Hindlimb muscle (tissue), 1 donor: ENCODE results near the gene TAGLN3. TPM values are rescaled to one million over a fixed set of nuclear protein-coding genes. Genes with fewer than 3 reads are reported as not detected.
"Not testable (repeated sequence)": the region's sequence is repeated elsewhere in the genome, so short reads cannot be mapped to it uniquely, and the experiment has no call there.

Experiments used
- DNase-seq: peaks from one replicate; pipeline ENCODE4 v3.0.0-alpha.2; 2013
- polyA plus RNA-seq: library from polyadenylated mRNA; unstranded; fragments of 120-200 nt; gene quantifications from one replicate; pipeline ENCODE4 v1.2.1, GENCODE V29; 2013; ENCODE audit not compliant: insufficient read length

TAGLN3 gene
- polyA plus RNA-seq, 1 donor = 3.7 TPM

DNA sequence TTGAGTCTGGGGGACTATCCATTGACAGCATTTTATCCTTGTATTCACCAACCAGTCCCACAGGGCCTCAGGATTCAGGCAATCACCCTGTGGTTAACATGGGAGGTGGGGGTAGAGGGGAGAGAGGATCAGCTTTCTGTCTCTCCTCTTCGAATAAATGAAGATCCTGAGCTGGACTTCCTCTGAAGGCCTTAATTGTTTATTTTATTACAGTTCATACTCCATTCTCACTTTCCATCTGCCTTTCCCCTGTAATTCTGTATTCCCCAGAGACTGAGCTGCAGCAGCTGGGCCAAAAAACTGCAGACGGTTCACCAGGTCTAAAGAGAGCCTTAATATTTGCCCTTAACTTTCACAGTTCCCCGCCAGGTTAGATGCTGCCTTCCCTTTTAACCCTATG lies 11.9 kb downstream of the TAGLN3 start:
- no peak for DNase-seq

DNA sequence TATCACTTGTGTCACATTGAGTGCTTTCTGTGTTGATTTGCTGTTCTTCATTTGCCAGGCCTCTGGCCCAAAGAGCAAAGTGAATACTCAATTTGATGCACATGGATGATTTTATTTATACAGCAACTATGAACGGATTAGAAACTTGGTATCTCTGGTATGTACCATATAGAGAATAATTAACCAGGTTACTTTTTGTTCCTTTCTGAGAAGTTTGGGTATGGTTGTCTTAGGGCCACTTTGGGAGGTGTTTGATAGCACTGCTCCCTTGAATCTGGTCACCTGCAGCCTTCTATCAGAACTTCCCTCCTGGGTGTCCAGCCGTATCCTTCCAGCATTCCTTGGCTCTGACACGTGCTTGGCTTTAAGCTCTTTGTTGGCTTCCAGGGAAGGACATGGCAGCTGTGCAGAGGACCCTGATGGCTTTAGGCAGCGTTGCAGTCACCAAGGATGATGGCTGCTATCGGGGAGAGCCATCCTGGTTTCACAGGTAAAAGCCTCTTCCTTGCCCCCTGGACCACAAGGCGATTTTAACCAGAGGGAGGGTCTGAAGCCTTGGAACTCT lies 12.7 kb downstream of the TAGLN3 start:
- DNase-seq = no peak

DNA sequence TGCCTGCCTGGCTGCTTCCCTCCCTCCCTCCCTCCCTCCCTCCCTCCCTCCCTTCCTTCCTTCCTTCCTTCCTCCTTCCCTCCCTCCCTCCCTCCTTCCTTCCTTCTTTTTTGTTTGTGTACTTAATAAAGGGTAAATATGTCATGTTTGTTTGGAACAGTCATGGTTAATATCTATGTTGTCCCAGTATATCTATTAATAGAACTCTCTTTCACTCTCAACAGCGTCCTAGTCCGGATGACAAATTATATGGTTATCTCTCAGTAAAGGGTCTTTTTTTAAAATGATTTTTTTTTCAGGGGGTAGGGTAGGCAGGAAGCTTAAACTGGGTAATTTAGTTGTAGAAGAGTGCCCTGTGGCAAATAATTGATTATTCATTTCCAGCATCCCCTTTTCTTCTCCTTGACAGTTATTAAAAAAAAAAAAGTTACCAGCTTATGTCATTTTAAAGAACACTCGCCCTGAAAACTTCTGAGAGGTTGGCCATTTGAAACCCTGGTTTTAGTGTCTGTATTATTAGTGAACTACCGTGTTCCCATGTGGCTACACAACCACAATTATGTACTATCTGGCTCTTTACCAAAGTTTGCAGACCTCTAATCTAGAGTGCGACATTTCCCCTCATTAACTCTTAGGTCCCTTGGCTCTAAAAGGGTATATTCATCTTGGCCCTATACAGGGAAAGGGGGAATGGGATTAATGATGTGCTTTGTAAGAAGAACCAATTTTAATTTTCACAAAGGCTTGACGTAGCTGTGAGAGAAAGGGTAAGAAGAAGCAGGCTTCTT lies 13.7 kb downstream of the TAGLN3 start:
- no peak for DNase-seq

DNA sequence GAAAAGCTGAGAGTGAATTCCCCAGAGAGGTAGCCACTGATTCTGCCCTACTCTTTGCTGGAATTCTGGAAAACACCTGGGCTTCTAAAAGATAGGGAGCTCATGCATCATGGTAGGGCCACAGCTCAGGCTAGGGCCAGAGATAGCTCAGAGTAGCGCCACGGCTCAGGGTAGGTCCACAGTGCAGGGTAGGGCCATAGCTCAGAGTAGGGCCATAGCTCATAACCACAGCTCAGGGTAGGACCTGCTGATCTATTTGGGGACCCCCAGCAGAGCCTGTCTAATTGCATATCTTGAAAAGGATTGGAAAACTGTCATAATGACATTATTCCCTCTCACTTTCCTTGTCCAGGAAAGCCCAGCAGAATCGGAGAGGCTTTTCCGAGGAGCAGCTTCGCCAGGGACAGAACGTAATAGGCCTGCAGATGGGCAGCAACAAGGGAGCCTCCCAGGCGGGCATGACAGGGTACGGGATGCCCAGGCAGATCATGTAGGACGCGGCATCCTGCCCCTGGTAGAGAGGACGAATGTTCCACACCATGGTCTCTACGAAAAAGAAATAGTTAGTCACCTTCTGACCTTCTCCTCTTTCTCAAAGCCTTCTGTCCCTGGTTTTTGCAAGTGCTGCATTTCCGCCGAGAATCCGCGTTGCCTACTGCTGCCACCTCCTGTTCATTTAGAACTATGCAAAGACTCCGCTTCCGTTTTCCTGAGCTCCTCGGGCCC lies 14.5 kb downstream of the TAGLN3 start:
- DNase-seq = peak; percentile 59

DNA sequence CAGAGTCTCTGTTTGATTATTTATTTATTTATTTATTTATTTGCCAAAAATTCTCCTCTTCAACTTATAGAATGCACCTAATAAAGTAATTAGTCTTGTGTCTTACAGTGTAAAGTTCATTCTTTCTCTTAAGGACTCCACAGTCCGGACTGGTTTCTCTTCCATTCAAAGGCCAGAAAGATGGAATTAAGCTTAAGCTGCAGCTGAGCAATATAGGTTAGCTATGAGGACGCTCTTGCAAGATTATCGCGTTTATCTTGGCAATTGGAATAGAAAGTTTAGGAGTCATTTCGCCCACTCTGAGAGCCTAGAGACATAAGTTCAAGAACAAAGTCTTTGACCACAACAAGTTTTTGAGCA lies 15.0 kb downstream of the TAGLN3 start:
- no peak for DNase-seq

DNA sequence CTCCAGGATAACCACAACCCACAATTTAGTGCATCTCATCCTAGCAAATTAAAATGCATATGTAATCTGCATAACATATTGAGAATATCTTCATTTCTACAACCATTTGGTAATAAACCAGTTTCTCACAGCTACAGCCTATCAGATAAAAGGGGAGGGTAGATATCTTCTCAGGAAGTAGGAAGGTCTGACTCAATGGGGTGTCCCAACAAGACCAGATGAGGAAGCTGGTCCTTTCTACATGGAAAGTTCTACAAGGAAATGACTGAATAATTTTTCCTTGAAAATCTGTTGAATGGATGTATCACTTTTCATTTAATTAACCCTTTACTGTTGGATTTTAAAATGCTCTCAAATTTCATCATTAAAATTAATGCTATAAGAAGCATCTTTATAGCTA lies 18.4 kb downstream of the TAGLN3 start:
- DNase-seq = no peak

DNA sequence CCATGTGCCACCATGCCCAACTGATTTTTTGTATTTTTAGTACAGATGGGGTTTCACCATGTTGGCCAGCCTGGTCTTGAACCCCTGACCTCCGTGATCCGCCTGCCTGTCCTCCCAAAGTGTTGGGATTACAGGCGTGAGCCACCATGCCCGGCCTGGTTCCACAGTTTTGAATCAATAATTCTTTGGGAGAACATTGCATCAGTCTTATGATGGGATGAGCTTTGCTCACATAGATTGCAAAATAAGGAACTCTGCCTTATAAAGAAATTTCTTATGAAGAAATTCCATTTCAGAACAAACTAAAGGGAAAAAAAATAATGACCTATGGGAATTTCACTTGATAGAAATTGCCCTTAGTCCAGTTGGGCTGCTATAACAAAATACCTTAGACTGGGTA lies 20.0 kb downstream of the TAGLN3 start:
- no peak for DNase-seq

DNA sequence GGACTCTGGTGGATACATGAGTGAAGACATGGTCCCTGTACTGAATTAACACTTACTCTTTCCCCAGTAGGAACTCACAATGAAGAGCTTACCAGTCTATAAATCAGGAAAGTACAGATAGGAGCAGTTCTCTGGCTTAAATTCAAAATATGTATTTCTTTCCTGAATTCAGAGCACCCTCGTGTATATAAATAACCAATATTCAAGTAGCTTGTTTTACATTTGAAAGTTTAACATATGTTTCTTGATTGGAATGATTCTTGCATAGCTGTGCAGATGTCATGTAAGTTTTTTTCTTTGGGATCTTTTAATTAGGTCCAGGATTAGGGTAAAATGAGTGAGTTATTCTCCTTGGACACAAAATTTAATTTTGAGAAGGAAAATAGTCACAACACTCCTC lies 21.0 kb downstream of the TAGLN3 start:
- DNase-seq = no peak

DNA sequence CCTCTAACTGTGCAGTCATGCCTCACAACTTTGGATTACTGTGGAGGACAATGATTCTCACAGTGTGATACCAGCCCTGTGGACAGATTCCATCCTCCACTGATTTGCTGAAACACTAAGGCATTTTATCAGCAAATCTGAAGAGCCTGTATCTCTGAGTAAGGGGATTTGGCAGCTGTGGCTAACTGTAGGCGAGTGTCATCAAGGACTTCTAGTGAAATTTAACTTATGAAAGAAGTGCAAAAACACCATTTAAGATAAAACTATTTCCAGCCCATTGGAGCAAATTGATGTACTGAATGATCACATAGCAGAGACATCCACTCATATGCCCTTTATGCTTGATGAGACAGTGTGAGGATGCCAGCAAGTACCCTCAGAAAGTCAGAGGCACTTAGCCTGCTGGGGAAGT lies 22.0 kb downstream of the TAGLN3 start:
- no peak for DNase-seq

DNA sequence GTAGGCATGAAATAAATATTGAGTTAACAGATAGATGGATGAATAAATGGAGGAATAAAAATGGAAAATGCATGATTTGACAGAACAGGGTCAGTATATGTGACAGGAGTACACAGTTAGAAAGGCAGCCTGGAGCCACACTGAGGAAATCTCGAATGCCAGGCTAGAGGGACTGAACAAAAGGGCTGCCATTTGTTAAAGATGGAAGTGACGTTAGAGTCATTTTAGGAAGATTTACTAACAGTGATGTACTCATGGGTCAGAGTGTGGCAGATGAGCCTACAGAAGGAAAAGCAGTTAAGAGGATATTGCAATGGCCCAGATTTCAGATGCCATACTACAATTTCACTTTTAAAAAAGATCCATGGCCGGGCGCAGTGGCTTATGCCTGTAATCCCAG lies 28.4 kb downstream of the TAGLN3 start:
- no peak for DNase-seq

DNA sequence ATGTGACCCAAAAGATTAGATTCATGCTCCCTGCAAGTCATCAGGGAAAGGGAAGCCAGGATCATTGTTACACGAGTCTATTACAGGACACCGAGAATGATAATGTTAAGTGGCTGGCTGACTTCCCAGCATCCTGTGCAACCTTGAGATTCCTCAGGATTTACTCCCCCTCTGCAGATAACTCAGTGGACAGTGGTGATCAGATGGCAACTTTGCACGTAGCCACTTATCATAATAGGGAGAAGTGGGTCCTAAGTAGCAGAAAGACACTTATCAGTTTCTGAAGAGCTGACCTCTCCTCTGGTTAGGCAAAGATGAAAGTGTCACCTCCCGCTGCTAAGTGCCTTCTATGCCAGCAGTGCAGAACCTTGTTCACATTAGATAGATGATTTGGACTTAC lies 29.1 kb downstream of the TAGLN3 start:
- no peak for DNase-seq

DNA sequence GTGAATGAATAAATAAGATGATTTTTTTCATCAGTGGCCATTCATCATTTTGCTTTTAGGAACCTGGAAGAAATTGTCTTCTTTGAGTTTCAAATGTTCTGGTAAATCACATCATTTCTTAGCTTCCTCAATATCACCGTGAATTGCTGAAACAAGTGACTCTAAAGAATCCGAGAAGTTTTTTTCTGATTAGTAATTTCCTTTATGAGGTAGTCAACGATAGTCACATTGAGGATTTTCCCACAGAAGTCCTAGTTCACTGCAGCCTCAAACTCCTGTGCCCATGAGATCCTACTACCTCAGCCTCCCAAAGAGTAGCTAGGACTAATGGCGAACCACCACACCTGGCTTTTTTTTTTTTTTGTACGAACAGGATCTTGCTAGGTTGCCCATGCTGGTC lies 32.2 kb downstream of the TAGLN3 start:
- DNase-seq = no peak

DNA sequence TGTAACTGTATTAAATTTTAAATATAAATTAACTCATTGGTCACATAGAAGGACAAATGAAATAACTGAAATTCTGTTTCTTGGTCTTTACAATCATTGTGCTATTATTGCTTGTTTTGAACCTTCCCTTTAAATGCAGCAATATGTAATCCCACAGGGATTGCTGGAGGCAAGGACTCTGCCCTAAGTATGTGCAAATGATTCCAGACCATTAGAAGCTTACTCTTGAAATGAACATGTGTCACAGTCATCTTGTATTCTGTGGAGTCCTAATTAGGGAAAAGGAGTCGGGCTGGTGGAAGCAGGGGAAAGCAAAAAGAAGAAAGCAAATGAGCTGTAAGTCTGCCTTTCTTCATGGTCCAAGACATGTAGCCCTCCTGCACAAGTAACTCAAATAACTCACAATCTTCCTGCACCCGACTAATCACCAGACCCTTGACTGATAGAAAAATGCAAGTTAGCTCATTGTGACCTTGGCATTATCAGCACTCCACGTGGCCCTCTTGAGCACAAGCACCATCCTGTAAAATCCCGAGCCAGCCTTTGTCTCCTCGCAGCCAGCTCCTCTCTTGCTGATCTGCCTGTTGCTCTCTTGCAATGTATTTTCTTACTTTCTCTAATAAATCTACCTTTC lies 33.5 kb downstream of the TAGLN3 start:
- no peak for DNase-seq

DNA sequence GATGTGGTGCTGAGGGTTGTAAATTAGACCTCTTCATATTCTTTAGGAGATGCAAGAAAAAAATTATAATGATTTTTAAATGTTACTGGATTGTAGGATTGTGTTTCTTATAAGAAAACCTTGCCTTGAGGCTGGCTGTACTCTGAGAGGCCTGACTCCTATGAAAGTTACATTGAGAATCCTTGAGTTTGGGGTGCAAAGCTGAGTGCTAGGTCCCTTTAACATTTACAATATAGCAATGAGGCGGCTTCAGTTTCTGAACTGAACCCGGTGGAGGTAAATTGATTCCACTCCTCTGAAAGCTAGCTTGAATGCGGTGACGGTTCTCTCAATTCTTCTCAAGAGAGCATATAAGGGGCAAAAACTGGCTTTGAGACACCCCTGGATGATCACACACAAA lies 35.7 kb downstream of the TAGLN3 start, which contains the start of gene TMPRSS7:
Gene TMPRSS7 (plus strand): TSS at position 301 of the 400 bp plus-strand sequence. CDS start 110 bp downstream, outside the sequence.
- no peak for DNase-seq

DNA sequence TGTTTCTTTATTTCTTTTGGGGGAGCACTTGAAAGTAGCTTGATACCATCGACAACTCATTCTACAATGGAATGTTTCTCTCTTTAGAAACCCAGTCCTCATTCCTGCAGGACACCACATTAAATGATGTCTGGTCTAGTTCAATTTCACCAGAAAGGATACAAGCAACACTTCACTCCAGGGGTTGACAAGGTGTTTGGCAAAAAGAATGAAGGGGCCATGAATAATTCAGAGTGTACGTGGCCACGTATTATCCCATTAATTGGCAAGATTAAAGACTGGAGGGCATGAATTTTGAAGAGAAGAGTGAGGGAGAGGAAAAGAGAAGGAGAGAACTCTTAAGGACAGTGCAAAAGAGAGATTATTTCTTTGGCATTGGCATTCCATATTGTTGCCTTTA lies 36.5 kb downstream of the TAGLN3 start:
- DNase-seq = no peak

DNA sequence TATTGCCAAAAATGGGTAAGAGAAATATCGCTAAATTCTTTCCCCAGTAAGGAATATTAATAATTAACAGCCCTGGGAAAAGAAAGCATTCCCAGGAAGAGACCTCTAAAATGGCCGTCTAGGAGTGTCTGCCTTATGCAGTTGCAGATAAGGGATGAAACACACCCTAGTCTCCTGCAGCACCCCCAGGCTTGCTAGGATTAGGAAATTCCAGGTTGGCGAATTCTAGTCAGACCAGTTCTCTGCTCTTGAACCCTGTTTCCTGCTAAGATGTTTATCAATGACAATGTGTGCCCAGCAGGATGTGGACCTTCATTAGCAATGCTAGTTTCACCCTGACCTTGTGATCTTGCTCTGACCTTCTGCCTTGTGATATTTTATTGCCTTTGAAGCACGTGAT lies 38.5 kb downstream of the TAGLN3 start:
- not testable (repeated sequence) for DNase-seq

DNA sequence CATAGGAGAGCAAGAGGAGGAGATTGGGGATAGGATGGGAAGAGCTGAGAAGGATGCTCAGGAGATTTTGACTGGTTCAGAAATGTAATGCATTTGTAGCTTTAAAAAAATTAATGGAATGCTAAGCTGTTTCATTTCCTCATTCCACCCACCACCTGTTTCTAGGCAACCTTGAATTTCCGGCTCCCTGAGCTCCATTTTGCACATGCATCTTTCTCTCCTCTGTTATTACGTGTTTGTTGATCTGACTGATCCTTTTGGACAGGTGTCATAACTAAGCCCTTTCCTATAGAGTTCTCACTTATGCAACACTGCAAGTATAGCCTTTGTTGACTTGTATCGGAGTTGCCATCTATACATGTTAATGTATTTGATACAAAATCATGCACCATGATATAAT lies 40.1 kb downstream of the TAGLN3 start:
- no peak for DNase-seq

DNA sequence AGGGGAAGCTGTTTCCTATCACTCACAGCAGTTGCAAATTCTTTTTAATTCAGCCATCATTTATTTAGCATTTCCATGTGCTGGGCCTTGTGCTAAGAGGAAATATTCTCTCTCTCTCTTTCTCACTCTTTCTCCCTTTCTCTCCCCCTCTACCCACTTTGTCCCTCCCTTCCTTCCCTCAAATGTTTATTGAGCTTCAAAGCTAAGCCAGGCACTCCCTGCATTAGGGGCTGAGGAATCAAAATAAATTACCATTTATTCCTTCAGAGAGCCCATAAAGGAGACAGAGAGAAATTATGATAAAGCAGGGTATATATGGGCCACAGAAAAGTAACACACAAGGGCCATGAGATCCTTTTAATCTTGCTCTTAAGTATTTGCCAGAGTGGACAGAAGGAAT lies 42.6 kb downstream of the TAGLN3 start:
- no peak for DNase-seq

DNA sequence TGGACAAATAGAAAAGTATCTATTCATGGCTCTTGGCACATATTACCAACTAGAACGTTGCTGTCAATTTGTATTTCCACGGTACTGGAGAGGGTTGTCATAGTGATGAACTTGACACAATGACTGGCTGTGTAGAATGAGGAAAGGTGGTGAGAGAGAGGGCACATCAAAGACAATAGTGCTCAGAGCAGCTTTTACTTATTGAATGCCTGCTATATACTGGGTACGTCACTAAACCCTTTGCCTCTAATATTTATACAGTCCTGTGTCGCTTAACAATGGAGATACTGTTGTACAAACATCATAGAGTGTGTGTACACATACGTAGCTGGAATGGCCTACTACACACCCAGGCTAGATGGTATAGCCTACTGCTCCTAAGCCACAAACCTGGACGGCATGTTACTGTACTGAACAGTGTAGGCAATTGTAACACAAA lies 44.1 kb downstream of the TAGLN3 start:
- no peak for DNase-seq

DNA sequence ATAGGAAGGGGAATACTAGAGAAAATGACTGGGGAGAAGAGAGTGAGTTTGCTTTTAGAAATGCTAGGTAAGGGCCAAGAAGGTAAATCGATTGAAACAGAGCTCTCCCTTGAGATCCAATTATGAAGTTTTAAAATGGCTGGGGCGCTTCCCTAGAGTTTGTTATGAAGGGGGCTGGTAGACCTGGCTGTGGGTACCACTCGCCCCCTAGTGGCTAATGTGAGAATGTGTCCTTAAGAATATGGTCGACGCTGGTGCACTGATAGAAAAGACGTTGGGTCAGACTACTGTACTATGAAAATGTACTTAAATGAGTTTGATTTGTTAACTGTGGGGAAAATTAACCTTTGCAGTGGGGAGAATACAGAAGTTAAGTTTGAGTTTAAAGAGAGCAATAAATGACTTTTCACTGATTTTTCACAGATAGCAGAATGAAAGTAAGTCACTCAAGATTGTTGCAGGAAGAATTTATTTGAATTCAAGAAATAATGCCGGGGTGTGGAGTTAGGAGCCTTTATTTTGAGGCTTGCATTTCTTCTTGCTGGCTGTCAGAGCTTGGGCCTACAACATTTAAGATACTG lies 45.0 kb downstream of the TAGLN3 start:
- peak; percentile 18 for DNase-seq

DNA sequence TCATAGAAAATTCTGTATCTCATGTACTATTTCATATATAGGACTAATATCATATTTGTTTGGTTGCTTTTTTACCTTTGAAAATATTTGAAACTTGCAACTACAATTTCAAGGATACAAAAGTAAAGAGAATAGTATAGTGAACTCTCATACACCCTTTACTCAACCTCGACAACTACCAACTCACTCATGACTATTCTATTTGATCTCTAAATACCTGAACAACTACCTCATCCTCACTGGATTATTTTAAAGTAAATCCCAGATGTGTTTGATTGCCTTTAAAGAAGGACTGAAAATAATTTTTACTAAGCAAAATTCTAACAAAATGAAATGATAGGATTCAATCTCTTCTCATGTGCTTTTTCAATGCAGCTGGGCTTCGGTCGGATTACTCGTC lies 47.9 kb downstream of the TAGLN3 start:
- DNase-seq = no peak

DNA sequence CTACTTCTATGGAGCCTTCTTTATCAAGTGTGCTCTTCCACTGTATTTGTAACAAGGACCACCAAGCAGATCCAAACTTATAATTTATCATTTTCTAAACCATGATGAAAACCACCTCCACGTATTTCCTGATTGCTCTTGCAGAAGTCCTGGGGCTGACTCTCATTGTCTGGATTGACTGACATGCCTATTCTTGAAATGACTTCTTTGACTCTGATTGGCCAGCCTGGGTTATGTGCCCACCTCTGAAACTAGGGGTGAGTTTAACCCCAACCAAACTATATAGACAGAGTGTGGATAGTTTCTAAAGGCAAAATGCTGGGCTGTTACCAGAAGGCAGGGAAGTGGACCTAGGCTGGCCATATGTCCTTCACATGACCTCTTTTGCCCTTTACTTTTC lies 48.5 kb downstream of the TAGLN3 start:
- DNase-seq = no peak

DNA sequence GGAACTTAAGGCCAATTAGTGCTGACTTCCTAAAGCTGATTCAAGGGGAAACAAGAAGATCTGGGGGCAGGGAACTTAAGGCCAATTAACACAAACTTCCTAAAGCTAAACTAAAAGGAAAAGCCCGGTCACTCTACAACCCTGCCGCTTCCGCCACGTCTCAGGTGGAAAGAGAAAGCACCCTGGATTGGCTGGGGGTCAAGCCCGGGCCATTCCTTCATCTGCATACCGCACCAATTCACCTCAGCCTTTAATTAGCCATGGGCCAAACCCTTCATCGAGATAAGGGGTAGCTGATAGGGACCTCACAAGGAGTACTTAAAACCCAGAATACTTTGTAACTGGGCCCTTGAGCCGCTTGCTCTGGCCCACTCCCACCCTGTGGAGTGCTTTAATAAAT lies 50.2 kb downstream of the TAGLN3 start:
- DNase-seq = no peak
